Neural cell (in vitro differentiated cells): ENCODE results near the gene BATF3. TPM values are rescaled to one million over a fixed set of nuclear protein-coding genes. Genes with fewer than 3 reads are reported as not detected.

Experiments used
- H2AFZ ChIP-seq: fragments of 200-600, 300-800 bp; sonication (generic), shearing (Covaris generic); 2 replicates; pipeline ENCODE4 v1.6.0; 2014; ENCODE audit warnings: low read depth, mild to moderate bottlenecking, antibody characterized with exemption, low read length, moderate library complexity
- H3F3A ChIP-seq: fragments of 200-600 bp; shearing (Covaris generic); 2 replicates; pipeline ENCODE4 v1.6.1; 2016; ENCODE audit warnings: mild to moderate bottlenecking, moderate library complexity, mixed read lengths, antibody characterized with exemption, low read length; ENCODE audit not compliant: insufficient read depth, poor library complexity, severe bottlenecking
- H3K27ac ChIP-seq: fragments of 200-600, 300-800 bp; sonication (generic), shearing (Covaris generic); 2 replicates; pipeline ENCODE4 v1.5.1; 2014; ENCODE audit warnings: mild to moderate bottlenecking, low read length, moderate library complexity
- H3K27me3 ChIP-seq: fragments of 300-800, 200-600 bp; sonication (generic), shearing (Covaris generic); 2 replicates; pipeline ENCODE4 v1.6.0; 2014; ENCODE audit warnings: mild to moderate bottlenecking, low read depth, low read length, moderate library complexity; ENCODE audit not compliant: insufficient read depth
- H3K36me3 ChIP-seq: fragments of 300-800, 200-600 bp; sonication (generic), shearing (Covaris generic); 2 replicates; pipeline ENCODE4 v1.5.1; 2014; ENCODE audit warnings: mild to moderate bottlenecking, antibody characterized with exemption, low read length, moderate library complexity; ENCODE audit not compliant: insufficient read depth
- H3K4me2 ChIP-seq: fragments of 300-800, 200-600 bp; sonication (generic), shearing (Covaris generic); 2 replicates; pipeline ENCODE4 v1.6.0; 2014; ENCODE audit warnings: mild to moderate bottlenecking, low read length
- H3K4me3 ChIP-seq: fragments of 300-800, 200-600 bp; sonication (generic), shearing (Covaris generic); 2 replicates; pipeline ENCODE4 v1.5.1; 2014; ENCODE audit warnings: mild to moderate bottlenecking, low read length, moderate library complexity
- H3K79me2 ChIP-seq: fragments of 200-600 bp; shearing (Covaris generic); replicated peaks from 2 replicates; pipeline ENCODE4 v1.6.0; 2014; ENCODE audit warnings: mild to moderate bottlenecking, low read length, moderate library complexity; ENCODE audit not compliant: insufficient read depth
- H3K9ac ChIP-seq: fragments of 300-800, 200-600 bp; sonication (generic), shearing (Covaris generic); 2 replicates; pipeline ENCODE4 v1.6.1; 2016; ENCODE audit warnings: mild to moderate bottlenecking, low read length, mixed read lengths
- H3K9me2 ChIP-seq: fragments of 200-600 bp; shearing (Covaris generic); 2 replicates; pipeline ENCODE4 v1.6.1; 2016; ENCODE audit warnings: mild to moderate bottlenecking, low read length, mixed read lengths; ENCODE audit not compliant: insufficient read depth
- H3K9me3 ChIP-seq: fragments of 200-600, 300-800 bp; sonication (generic), shearing (Covaris generic); 2 replicates; pipeline ENCODE4 v1.6.1; 2016; ENCODE audit warnings: mild to moderate bottlenecking, mixed run types, low read length, moderate library complexity, mixed read lengths
- H4K20me1 ChIP-seq: fragments of 200-600 bp; shearing (Covaris generic); 2 replicates; pipeline ENCODE4 v1.6.1; 2016; ENCODE audit warnings: mild to moderate bottlenecking, mixed run types; ENCODE audit not compliant: insufficient read depth
- EP300 ChIP-seq: fragments of 450-650 bp; conservative IDR thresholded peaks from 2 replicates; pipeline ENCODE4 v1.6.1; 2014; ENCODE audit warnings: antibody characterized with exemption, mild to moderate bottlenecking, moderate library complexity; ENCODE audit not compliant: poor library complexity, severe bottlenecking
- EZH2 ChIP-seq: fragments of 200-600, 300-800 bp; shearing (Covaris generic), sonication (generic); IDR thresholded peaks from 2 replicates; pipeline ENCODE4 v1.6.1; 2014; ENCODE audit warnings: antibody characterized with exemption, low read length, borderline replicate concordance, mild to moderate bottlenecking; ENCODE audit not compliant: insufficient read depth, poor library complexity, severe bottlenecking
- MXI1 ChIP-seq: fragments of 450-650 bp; conservative IDR thresholded peaks from 2 replicates; pipeline ENCODE4 v1.6.1; 2014; ENCODE audit warnings: antibody characterized with exemption, mild to moderate bottlenecking; ENCODE audit not compliant: poor library complexity, severe bottlenecking
- POLR2AphosphoS5 ChIP-seq: IDR thresholded peaks from 2 replicates; pipeline ENCODE4 v1.6.1; 2012
- RAD21 ChIP-seq: fragments of 450-650 bp; conservative IDR thresholded peaks from 2 replicates; pipeline ENCODE4 v1.6.1; 2014; ENCODE audit warnings: antibody characterized with exemption, mild to moderate bottlenecking, moderate library complexity
- SMC3 ChIP-seq: fragments of 450-650 bp; conservative IDR thresholded peaks from 2 replicates; pipeline ENCODE4 v1.6.1; 2014; ENCODE audit warnings: antibody characterized with exemption, mild to moderate bottlenecking, moderate library complexity; ENCODE audit not compliant: poor library complexity
- TAF1 ChIP-seq: IDR thresholded peaks from 2 replicates; pipeline ENCODE4 v1.6.1; 2012; ENCODE audit warnings: low read depth
- polyA plus RNA-seq: library from polyadenylated mRNA; depleted of rRNA; stranded (reverse); fragments of >200 nt; gene quantifications from 2 replicates; pipeline ENCODE4 v1.2.3, GENCODE V29; 2014
- TF ChIP-seq, protein P1 (sequence below): IDR thresholded peaks from 2 replicates; pipeline ENCODE4 v1.6.1; 2012; ENCODE audit warnings: borderline replicate concordance
- TF ChIP-seq, protein P2 (sequence below): fragments of 450-650 bp; IDR thresholded peaks from 2 replicates; pipeline ENCODE4 v1.5.1; 2014; ENCODE audit warnings: antibody characterized with exemption, mild to moderate bottlenecking, moderate library complexity; ENCODE audit not compliant: poor library complexity, severe bottlenecking

The BATF3 gene
- polyA plus RNA-seq, 1 donor from 2014 or later, result 0.82 TPM

DNA sequence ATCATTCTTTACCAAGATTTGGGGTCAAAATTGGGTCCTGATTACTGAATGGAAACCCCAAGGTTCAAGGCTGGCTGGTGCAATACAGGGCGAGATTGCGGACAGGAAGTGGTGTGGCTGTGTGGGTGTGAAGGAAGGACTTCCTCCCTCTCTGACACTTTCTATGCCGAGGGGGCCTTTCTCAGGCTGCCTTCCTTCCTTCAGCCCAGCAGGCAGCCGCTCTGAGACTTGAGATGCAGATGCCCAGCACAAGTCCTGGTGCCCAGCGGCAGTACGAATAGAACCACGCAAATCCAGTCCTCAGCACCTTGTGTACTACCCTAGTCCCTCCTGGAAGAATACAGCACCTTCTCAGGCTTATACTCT is 16.3 kb downstream of the BATF3 start:
- Histone ChIP-seq H3K9me2 (no peaks in the 10 kb centered on the region), H3K27ac (no peak overlapping the region), H4K20me1 (no peaks in the 10 kb centered on the region), H3K9ac (no peak overlapping the region), H3F3A (no peaks in the 10 kb centered on the region), H3K36me3 (no peaks in the 10 kb centered on the region), H3K9me3 (no peaks in the 10 kb centered on the region), H3K4me2 (no peak overlapping the region), H3K79me2 (no peaks in the 10 kb centered on the region), H2AFZ (no peak overlapping the region), H3K27me3 (no peaks in the 10 kb centered on the region), H3K4me3 (no peak overlapping the region)
- no peak for TF ChIP-seq MXI1
- no peak for TF ChIP-seq RAD21
- no peak for TF ChIP-seq SMC3
- no peak for TF ChIP-seq TAF1
- TF ChIP-seq, protein P1, sequence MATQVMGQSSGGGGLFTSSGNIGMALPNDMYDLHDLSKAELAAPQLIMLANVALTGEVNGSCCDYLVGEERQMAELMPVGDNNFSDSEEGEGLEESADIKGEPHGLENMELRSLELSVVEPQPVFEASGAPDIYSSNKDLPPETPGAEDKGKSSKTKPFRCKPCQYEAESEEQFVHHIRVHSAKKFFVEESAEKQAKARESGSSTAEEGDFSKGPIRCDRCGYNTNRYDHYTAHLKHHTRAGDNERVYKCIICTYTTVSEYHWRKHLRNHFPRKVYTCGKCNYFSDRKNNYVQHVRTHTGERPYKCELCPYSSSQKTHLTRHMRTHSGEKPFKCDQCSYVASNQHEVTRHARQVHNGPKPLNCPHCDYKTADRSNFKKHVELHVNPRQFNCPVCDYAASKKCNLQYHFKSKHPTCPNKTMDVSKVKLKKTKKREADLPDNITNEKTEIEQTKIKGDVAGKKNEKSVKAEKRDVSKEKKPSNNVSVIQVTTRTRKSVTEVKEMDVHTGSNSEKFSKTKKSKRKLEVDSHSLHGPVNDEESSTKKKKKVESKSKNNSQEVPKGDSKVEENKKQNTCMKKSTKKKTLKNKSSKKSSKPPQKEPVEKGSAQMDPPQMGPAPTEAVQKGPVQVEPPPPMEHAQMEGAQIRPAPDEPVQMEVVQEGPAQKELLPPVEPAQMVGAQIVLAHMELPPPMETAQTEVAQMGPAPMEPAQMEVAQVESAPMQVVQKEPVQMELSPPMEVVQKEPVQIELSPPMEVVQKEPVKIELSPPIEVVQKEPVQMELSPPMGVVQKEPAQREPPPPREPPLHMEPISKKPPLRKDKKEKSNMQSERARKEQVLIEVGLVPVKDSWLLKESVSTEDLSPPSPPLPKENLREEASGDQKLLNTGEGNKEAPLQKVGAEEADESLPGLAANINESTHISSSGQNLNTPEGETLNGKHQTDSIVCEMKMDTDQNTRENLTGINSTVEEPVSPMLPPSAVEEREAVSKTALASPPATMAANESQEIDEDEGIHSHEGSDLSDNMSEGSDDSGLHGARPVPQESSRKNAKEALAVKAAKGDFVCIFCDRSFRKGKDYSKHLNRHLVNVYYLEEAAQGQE, result no peak

DNA sequence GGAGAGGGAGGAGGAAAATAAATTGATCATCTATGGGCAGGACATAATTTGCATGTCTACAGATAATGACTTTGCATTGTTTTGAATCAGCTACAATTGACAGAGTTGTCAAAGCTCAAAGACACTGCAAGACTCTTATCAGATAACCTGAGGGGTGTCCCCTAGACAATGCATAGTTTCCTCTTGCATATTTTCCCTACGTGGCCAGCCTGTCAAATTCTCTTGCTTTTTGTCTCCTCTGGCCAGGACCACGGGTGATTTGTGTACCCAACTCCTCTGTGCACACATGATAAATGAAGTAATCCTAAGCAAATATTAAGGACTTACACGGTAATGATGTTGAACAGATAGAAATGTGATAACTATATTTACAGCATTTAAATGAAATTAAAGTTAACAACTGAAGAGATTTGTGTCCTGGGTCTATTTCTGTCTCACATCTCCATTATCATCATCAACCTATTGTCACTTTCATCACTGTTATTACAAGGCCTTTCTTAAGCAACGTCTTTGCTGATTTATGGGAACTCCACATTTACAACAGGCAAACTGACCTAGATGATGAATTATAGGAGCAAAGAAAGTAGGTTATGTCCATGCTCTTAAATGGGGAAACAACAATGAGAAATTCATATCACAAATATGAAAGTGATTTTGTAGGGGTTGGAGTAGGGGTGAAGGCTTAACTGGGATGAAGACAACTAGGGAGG is 18.8 kb downstream of the BATF3 start:
- Histone ChIP-seq H3K79me2 (no peaks in the 10 kb centered on the region), H3K27ac (no peak overlapping the region), H3K4me2 (no peak overlapping the region), H3K27me3 (no peaks in the 10 kb centered on the region), H3F3A (no peaks in the 10 kb centered on the region), H3K4me3 (no peak overlapping the region), H3K9me3 (no peaks in the 10 kb centered on the region), H3K9me2 (no peaks in the 10 kb centered on the region), H2AFZ (no peak overlapping the region), H3K9ac (no peak overlapping the region), H4K20me1 (no peaks in the 10 kb centered on the region), H3K36me3 (no peaks in the 10 kb centered on the region)
- no peak for TF ChIP-seq RAD21
- TF ChIP-seq, protein P1, result no peak
- TF ChIP-seq SMC3, result no peak
- no peak for TF ChIP-seq TAF1
- TF ChIP-seq, protein P2, sequence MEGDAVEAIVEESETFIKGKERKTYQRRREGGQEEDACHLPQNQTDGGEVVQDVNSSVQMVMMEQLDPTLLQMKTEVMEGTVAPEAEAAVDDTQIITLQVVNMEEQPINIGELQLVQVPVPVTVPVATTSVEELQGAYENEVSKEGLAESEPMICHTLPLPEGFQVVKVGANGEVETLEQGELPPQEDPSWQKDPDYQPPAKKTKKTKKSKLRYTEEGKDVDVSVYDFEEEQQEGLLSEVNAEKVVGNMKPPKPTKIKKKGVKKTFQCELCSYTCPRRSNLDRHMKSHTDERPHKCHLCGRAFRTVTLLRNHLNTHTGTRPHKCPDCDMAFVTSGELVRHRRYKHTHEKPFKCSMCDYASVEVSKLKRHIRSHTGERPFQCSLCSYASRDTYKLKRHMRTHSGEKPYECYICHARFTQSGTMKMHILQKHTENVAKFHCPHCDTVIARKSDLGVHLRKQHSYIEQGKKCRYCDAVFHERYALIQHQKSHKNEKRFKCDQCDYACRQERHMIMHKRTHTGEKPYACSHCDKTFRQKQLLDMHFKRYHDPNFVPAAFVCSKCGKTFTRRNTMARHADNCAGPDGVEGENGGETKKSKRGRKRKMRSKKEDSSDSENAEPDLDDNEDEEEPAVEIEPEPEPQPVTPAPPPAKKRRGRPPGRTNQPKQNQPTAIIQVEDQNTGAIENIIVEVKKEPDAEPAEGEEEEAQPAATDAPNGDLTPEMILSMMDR, result no peak
- no peak for TF ChIP-seq EP300
- no peak for TF ChIP-seq MXI1
- no peak for TF ChIP-seq POLR2AphosphoS5
- TF ChIP-seq EZH2, result no peak
